Panc1 (cell line): ENCODE results near the gene HNRNPD.

Source experiments
- POLR2AphosphoS5 ChIP-seq: IDR thresholded peaks from 2 replicates; pipeline ENCODE4 v1.6.1; 2012; ENCODE audit warnings: mild to moderate bottlenecking, low read depth, low read length, moderate library complexity
- SIN3A ChIP-seq: IDR thresholded peaks from 2 replicates; pipeline ENCODE4 v1.6.1; 2012; ENCODE audit warnings: low read depth, mild to moderate bottlenecking, low read length, moderate library complexity, borderline replicate concordance; ENCODE audit not compliant: insufficient read depth
- TCF7L2 ChIP-seq: IDR thresholded peaks from 2 replicates; pipeline ENCODE4 v1.6.1; 2011; ENCODE audit warnings: mild to moderate bottlenecking, low read depth, low read length, inconsistent platforms
- TF ChIP-seq, protein P1 (sequence below): fragments of 450-650 bp; IDR thresholded peaks from 2 replicates; pipeline ENCODE4 v1.5.1; 2017; ENCODE audit warnings: mild to moderate bottlenecking
- TF ChIP-seq, protein P2 (sequence below), 2 experiments: IDR thresholded peaks; 2 replicates each; pipeline ENCODE4 v1.6.1; 2011 to 2012; ENCODE audit warnings: low read depth in 2 of 2, control low read depth in 1 of 2, low read length in 1 of 2, mild to moderate bottlenecking in 1 of 2, moderate library complexity in 1 of 2; ENCODE audit not compliant: insufficient read depth in 1 of 2

DNA sequence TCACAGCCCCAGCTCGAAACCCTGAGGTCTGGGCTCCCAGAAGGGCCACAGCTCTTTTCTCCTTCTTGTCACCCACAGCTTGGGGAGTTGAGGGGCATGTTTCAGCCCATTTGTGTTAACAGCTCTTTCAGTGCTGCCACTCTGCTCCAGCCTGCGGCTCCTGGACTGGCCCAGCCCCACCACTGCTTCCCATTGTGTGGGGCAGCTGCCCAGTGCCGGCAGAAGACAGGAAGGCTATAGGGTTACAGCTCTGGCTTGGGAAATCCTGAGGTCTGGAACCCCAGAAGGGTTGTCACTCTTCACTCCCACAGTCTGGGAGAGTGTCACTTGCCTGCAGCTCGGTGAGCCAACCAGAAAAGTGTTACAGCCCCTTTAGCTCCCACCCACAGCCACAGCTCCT lies 7.0 kb upstream of the HNRNPD start:
- TF ChIP-seq, protein P1, sequence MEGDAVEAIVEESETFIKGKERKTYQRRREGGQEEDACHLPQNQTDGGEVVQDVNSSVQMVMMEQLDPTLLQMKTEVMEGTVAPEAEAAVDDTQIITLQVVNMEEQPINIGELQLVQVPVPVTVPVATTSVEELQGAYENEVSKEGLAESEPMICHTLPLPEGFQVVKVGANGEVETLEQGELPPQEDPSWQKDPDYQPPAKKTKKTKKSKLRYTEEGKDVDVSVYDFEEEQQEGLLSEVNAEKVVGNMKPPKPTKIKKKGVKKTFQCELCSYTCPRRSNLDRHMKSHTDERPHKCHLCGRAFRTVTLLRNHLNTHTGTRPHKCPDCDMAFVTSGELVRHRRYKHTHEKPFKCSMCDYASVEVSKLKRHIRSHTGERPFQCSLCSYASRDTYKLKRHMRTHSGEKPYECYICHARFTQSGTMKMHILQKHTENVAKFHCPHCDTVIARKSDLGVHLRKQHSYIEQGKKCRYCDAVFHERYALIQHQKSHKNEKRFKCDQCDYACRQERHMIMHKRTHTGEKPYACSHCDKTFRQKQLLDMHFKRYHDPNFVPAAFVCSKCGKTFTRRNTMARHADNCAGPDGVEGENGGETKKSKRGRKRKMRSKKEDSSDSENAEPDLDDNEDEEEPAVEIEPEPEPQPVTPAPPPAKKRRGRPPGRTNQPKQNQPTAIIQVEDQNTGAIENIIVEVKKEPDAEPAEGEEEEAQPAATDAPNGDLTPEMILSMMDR: no peak
- TF ChIP-seq POLR2AphosphoS5 (no peak), TCF7L2 (no peak), SIN3A (no peak)
- TF ChIP-seq, protein P2, sequence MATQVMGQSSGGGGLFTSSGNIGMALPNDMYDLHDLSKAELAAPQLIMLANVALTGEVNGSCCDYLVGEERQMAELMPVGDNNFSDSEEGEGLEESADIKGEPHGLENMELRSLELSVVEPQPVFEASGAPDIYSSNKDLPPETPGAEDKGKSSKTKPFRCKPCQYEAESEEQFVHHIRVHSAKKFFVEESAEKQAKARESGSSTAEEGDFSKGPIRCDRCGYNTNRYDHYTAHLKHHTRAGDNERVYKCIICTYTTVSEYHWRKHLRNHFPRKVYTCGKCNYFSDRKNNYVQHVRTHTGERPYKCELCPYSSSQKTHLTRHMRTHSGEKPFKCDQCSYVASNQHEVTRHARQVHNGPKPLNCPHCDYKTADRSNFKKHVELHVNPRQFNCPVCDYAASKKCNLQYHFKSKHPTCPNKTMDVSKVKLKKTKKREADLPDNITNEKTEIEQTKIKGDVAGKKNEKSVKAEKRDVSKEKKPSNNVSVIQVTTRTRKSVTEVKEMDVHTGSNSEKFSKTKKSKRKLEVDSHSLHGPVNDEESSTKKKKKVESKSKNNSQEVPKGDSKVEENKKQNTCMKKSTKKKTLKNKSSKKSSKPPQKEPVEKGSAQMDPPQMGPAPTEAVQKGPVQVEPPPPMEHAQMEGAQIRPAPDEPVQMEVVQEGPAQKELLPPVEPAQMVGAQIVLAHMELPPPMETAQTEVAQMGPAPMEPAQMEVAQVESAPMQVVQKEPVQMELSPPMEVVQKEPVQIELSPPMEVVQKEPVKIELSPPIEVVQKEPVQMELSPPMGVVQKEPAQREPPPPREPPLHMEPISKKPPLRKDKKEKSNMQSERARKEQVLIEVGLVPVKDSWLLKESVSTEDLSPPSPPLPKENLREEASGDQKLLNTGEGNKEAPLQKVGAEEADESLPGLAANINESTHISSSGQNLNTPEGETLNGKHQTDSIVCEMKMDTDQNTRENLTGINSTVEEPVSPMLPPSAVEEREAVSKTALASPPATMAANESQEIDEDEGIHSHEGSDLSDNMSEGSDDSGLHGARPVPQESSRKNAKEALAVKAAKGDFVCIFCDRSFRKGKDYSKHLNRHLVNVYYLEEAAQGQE (IDR thresholded peaks at IDR 0.05; ENCODE audit: insufficient read depth in 1 of 2, low read depth in 2 of 2, low read length in 1 of 2): no peak
